Omental fat pad (tissue), 4 donors: ENCODE results near the gene PROC. TPM values are rescaled to one million over a fixed set of nuclear protein-coding genes. Genes with fewer than 3 reads are reported as not detected.
A peak's percentile ranks its signal among the peaks of the same experiment; 100 is the strongest.

ENCODE experiments used
- ATAC-seq: fragments of 150-250 bp; one replicate; pipeline ENCODE4 v1.9.1; 2016; ENCODE audit warnings: mild to moderate bottlenecking, moderate library complexity; ENCODE audit not compliant: low FRiP score
- DNase-seq: peaks from one replicate; pipeline ENCODE4 v3.0.0-alpha.2; 2019; ENCODE audit warnings: low spot score
- CTCF ChIP-seq, 3 donors: fragments of 450-650 bp; IDR thresholded peaks; one replicate each; pipeline ENCODE4 v1.5.1; 2016 to 2017; ENCODE audit warnings: antibody characterized with exemption in 3 of 3, mild to moderate bottlenecking in 3 of 3, moderate library complexity in 2 of 3
- total RNA-seq, 4 donors: library from RNA; depleted of rRNA; stranded (reverse); fragments of >200 nt; gene quantifications; one replicate each; pipeline ENCODE4 v1.1.0, GENCODE V29; 2016

Gene PROC
- total RNA-seq, 4 donors from 2014 or later: not detected

- TF ChIP-seq CTCF (IDR thresholded peaks at IDR 0.05): no peak
- no peak for DNase-seq
- ATAC-seq: no peak
Observed at GRCh38 chr2:127419448-127420038, 1.3 kb downstream of the PROC start.

- ATAC-seq (no peak), DNase-seq (no peak)
- no peak for TF ChIP-seq CTCF (IDR thresholded peaks at IDR 0.05)
Observed at GRCh38 chr2:127420039-127420864, 2.0 kb downstream of the PROC start.

GRCh38 chr2:127421116-127421800 lies 3.0 kb downstream of the PROC start:
- no peak for ATAC-seq
- TF ChIP-seq CTCF (IDR thresholded peaks at IDR 0.05): no peak
- DNase-seq: no peak

GRCh38 chr2:127421871-127422558 lies 3.8 kb downstream of the PROC start:
- no peak for TF ChIP-seq CTCF (IDR thresholded peaks at IDR 0.05)
- no peak for DNase-seq
- no peak for ATAC-seq

GRCh38 chr2:127422559-127423477 lies 4.6 kb downstream of the PROC start:
- peak; percentile 45 for ATAC-seq
- DNase-seq: no peak
- TF ChIP-seq CTCF (IDR thresholded peaks at IDR 0.05): no peak

GRCh38 chr2:127423478-127423843 lies 5.2 kb downstream of the PROC start:
- ATAC-seq (no peak), DNase-seq (no peak)

More at GRCh38 chr2:127423478-127423843, 5.2 kb downstream of the PROC start:
- TF ChIP-seq CTCF (IDR thresholded peaks at IDR 0.05): no peak
